ENCODE results near the gene APBB1. TPM values are rescaled to one million over a fixed set of nuclear protein-coding genes. Genes with fewer than 3 reads are reported as not detected.
A peak's percentile ranks its signal among the peaks of the same experiment; 100 is the strongest.

Gene APBB1
- total and polyA plus RNA-seq, 9 of the 15 experiments (the other 6 are each of a cell fraction or from before 2014, with no cell fraction given): 0.04 to 0.73 (median 0.40) TPM

DNA sequence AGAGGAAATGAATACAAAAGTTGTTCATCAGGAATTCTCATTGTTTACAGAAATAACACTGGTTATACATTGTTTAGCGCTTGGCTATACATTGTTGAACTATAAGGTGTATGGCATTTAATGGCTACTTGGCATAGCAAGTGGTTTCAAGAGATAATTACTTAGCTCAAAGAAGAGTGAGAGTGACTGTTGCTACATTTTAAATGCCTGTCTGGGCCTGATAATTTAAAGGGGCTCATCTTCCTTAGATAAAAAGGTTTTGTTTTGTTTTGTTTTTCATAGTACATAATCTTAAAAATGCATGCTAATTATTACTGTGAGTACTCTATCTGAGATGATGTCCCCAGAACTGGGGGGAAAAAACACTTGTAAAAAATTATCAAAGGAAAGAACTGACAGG lies 30.1 kb downstream of the APBB1 start:
- ChIA-PET CTCF (ENCODE audit: low intra/inter-chr PET ratio) (no interaction called here), POLR2A (interaction anchor here (0.6 to 1.5 kb wide), 3 partner anchors 10 to 233 kb away, joined by 4 to 9 read pairs (median 4); no protein-coding TSS in a partner anchor)
- no peaks in the 10 kb centered on the region for H3K36me3 ChIP-seq (ENCODE audit: control insufficient read depth, insufficient read depth, low read length)
- H4K20me1 ChIP-seq (replicated peaks; ENCODE audit: control insufficient read depth, insufficient read depth, low read length): no peaks in the 10 kb centered on the region
- H3K4me2 ChIP-seq (ENCODE audit: insufficient read depth, low read length): peak overlapping the region; percentile 87
- DNase-seq (ENCODE audit: extremely low read depth in 1 of 4, low spot score in 3 of 4) (no peak), ATAC-seq (no peak), FAIRE-seq (no peak)
- H3K79me2 ChIP-seq (ENCODE audit: control insufficient read depth, insufficient read depth, low read length): 0 out of 3 replicates have a peak, but pooled peaks cover 7% of the 10 kb centered on the region
- intact Hi-C loops (cut with micrococcal nuclease) (no loop called here), in situ Hi-C loops (cut with MboI) (loop anchor here (10.0 kb wide), 1 partner anchor 316 kb away; no protein-coding TSS in a partner anchor)
- peak overlapping the region; percentile 95 for H2AFZ ChIP-seq (ENCODE audit: low read depth, low read length)
- no peaks in the 10 kb centered on the region for H3K9me1 ChIP-seq (ENCODE audit: control insufficient read depth, insufficient read depth, low read length)
- H3K27ac ChIP-seq (ENCODE audit: extremely low read depth, low read depth, low read length): peak overlapping the region; percentile 80; the same call in 2 of the 3 replicates
- 21% methylated on average over 1 of the region's 1 CpG for WGBS (ENCODE audit: insufficient coverage, low coverage, missing lambda C conversion rate)
- no peaks in the 10 kb centered on the region for H3K9me3 ChIP-seq (replicated peaks; ENCODE audit: control insufficient read depth, insufficient read depth, low read depth, low read length)
- no peak overlapping the region for H3K9ac ChIP-seq (ENCODE audit: insufficient read depth in 1 of 2, low read depth in 2 of 2, low read length in 2 of 2)
- peaks cover 22 to 23% of the 10 kb centered on the region in 2 experiments for H3K4me1 ChIP-seq (replicated peaks in 1 of 2; ENCODE audit: control insufficient read depth in 2 of 2, insufficient read depth in 2 of 2, low read length in 2 of 2)
- peak; percentile 48; the same call in 1 of the 2 replicates for TF ChIP-seq TAL1 (IDR thresholded peaks at IDR 0.05)
- peak; percentile 78 for TF ChIP-seq CBFA2T3 (IDR thresholded peaks at IDR 0.05)
- TF ChIP-seq RBBP5 (IDR thresholded peaks at IDR 0.05; ENCODE audit: borderline replicate concordance, insufficient read depth, low read length, poor library complexity, severe bottlenecking): no peak
- peak; percentile 61 for TF ChIP-seq SOX6 (IDR thresholded peaks at IDR 0.05)
- 0 out of 2 replicates have a peak, but pooled peaks have one; percentile 65 for TF ChIP-seq ZNF3 (CRISPR knock-in tag; IDR thresholded peaks at IDR 0.05)
- no peak for TF ChIP-seq ILF3 (IDR thresholded peaks at IDR 0.05; ENCODE audit: borderline replicate concordance)
- TF ChIP-seq CBFA2T2 (conservative IDR thresholded peaks at IDR 0.05): peak; percentile 57
- peak; percentile 42; the same call in 1 of the 2 replicates for TF ChIP-seq NCOR1 (IDR thresholded peaks at IDR 0.05)
- TF ChIP-seq PCBP1 (IDR thresholded peaks at IDR 0.05; ENCODE audit: low read depth, low read length, poor library complexity, severe bottlenecking): no peak
- peak; percentile 64 for TF ChIP-seq TCF3 (CRISPR knock-in tag; IDR thresholded peaks at IDR 0.05)
- TF ChIP-seq ARID1B (IDR thresholded peaks at IDR 0.05): peak; percentile 55
- no peak overlapping the region for H3K4me3 ChIP-seq
- no peaks in the 10 kb centered on the region for H3K27me3 ChIP-seq (ENCODE audit: control insufficient read depth in 2 of 2, insufficient read depth in 2 of 2, low read length in 2 of 2)
- BruUV-seq (replicated peaks): no TSS peak

Measured in K562 (cell line).